Mononuclear cell (primary cell): ENCODE data around the gene EID2B. TPM values are rescaled to one million over a fixed set of nuclear protein-coding genes. Genes with fewer than 3 reads are reported as not detected.

Experiments used
- H3K27me3 ChIP-seq: 2 replicates; pipeline ENCODE4 v1.6.0; 2011; ENCODE audit warnings: low read length, control low read depth; ENCODE audit not compliant: insufficient read depth
- H3K4me1 ChIP-seq: 2 replicates; pipeline ENCODE4 v1.5.1; 2011; ENCODE audit warnings: mild to moderate bottlenecking, low read length, control low read depth; ENCODE audit not compliant: insufficient read depth
- H3K4me3 ChIP-seq: 2 replicates; pipeline ENCODE4 v1.5.1; 2011; ENCODE audit warnings: mild to moderate bottlenecking, low read length, moderate library complexity
- H3K9me3 ChIP-seq: 2 replicates; pipeline ENCODE4 v1.5.1; 2011; ENCODE audit warnings: low read depth, mild to moderate bottlenecking, control low read depth, low read length
- total RNA-seq: library from RNA; depleted of rRNA; stranded (reverse); fragments of >200 nt; gene quantifications from one replicate; pipeline ENCODE4 v1.2.3, GENCODE V29; 2012

Gene EID2B
- 6.0 TPM for total RNA-seq

GRCh38 chr19:39532233-39533002, at the start of gene EID2B:
EID2B (minus strand) TSS chr19:39532852; CDS start chr19:39532802, 50 bp downstream.
- Histone ChIP-seq H3K4me1 (peaks cover 19% of the 10 kb centered on the region), H3K9me3 (no peaks in the 10 kb centered on the region), H3K27me3 (no peaks in the 10 kb centered on the region), H3K4me3 (peak within 1 kb of the TSS; percentile 78)

- Histone ChIP-seq H3K9me3 (peaks cover 7% of the 10 kb centered on the region), H3K27me3 (peaks cover 14% of the 10 kb centered on the region), H3K4me1 (no peaks in the 10 kb centered on the region), H3K4me3 (no peak overlapping the region)
These were observed 49.8 kb upstream of the EID2B start for GRCh38 chr19:39582442-39582841.

GRCh38 chr19:39568604-39569003, 36.0 kb upstream of the EID2B start:
- H3K27me3 ChIP-seq, result peaks cover 25% of the 10 kb centered on the region
- H3K4me1 ChIP-seq, result no peaks in the 10 kb centered on the region
- no peaks in the 10 kb centered on the region for H3K9me3 ChIP-seq
- no peak overlapping the region for H3K4me3 ChIP-seq

- Histone ChIP-seq H3K27me3 (peaks cover 25% of the 10 kb centered on the region), H3K4me3 (no peak overlapping the region)
These were observed 33.4 kb upstream of the EID2B start for GRCh38 chr19:39566064-39566463.

GRCh38 chr19:39563408-39563807, 30.8 kb upstream of the EID2B start:
- Histone ChIP-seq H3K9me3 (no peaks in the 10 kb centered on the region), H3K4me1 (peaks cover 8% of the 10 kb centered on the region), H3K4me3 (no peak overlapping the region), H3K27me3 (peaks cover 22% of the 10 kb centered on the region)

More at GRCh38 chr19:39566064-39566463, 33.4 kb upstream of the EID2B start:
- Histone ChIP-seq H3K9me3 (no peaks in the 10 kb centered on the region), H3K4me1 (no peaks in the 10 kb centered on the region)

GRCh38 chr19:39558624-39559117, 26.0 kb upstream of the EID2B start:
- H3K27me3 ChIP-seq, result no peaks in the 10 kb centered on the region
- no peak overlapping the region for H3K4me3 ChIP-seq
- no peaks in the 10 kb centered on the region for H3K9me3 ChIP-seq
- peaks cover 23% of the 10 kb centered on the region for H3K4me1 ChIP-seq

GRCh38 chr19:39557811-39558623, 25.4 kb upstream of the EID2B start:
- no peaks in the 10 kb centered on the region for H3K9me3 ChIP-seq
- peaks cover 28% of the 10 kb centered on the region for H3K4me1 ChIP-seq
- H3K27me3 ChIP-seq, result no peaks in the 10 kb centered on the region
- no peak overlapping the region for H3K4me3 ChIP-seq

GRCh38 chr19:39555883-39556282, 23.2 kb upstream of the EID2B start:
- no peaks in the 10 kb centered on the region for H3K9me3 ChIP-seq
- no peaks in the 10 kb centered on the region for H3K27me3 ChIP-seq
- H3K4me1 ChIP-seq, result peaks cover 44% of the 10 kb centered on the region
- H3K4me3 ChIP-seq, result no peak overlapping the region

GRCh38 chr19:39554701-39555311, 22.2 kb upstream of the EID2B start:
- H3K9me3 ChIP-seq, result no peaks in the 10 kb centered on the region
- H3K27me3 ChIP-seq, result no peaks in the 10 kb centered on the region
- H3K4me1 ChIP-seq, result peaks cover 44% of the 10 kb centered on the region
- no peak overlapping the region for H3K4me3 ChIP-seq

- Histone ChIP-seq H3K4me1 (peaks cover 34% of the 10 kb centered on the region), H3K9me3 (no peaks in the 10 kb centered on the region), H3K27me3 (no peaks in the 10 kb centered on the region), H3K4me3 (no peak overlapping the region)
These were observed 20.5 kb upstream of the EID2B start for GRCh38 chr19:39553082-39553652.

- peaks cover 22% of the 10 kb centered on the region for H3K4me1 ChIP-seq
- H3K9me3 ChIP-seq, result no peaks in the 10 kb centered on the region
- H3K27me3 ChIP-seq, result no peaks in the 10 kb centered on the region
- H3K4me3 ChIP-seq, result no peak overlapping the region
These were observed 17.5 kb upstream of the EID2B start for GRCh38 chr19:39550197-39550596.

GRCh38 chr19:39546599-39546998, 13.9 kb upstream of the EID2B start:
- Histone ChIP-seq H3K9me3 (no peaks in the 10 kb centered on the region), H3K4me3 (no peak overlapping the region), H3K4me1 (peaks cover 6% of the 10 kb centered on the region), H3K27me3 (no peaks in the 10 kb centered on the region)

GRCh38 chr19:39544911-39545310, 12.3 kb upstream of the EID2B start:
- no peaks in the 10 kb centered on the region for H3K9me3 ChIP-seq
- peaks cover 4% of the 10 kb centered on the region for H3K4me1 ChIP-seq
- no peaks in the 10 kb centered on the region for H3K27me3 ChIP-seq
- no peak overlapping the region for H3K4me3 ChIP-seq

GRCh38 chr19:39544226-39544903, 11.7 kb upstream of the EID2B start:
- H3K4me1 ChIP-seq, result peaks cover 6% of the 10 kb centered on the region
- H3K4me3 ChIP-seq, result no peak overlapping the region
- H3K9me3 ChIP-seq, result no peaks in the 10 kb centered on the region

More at GRCh38 chr19:39544226-39544903, 11.7 kb upstream of the EID2B start:
- no peaks in the 10 kb centered on the region for H3K27me3 ChIP-seq
